NCI-H1105 treated with DMSO at 0.1 percent for 48 hours (cell line): Measurements from ENCODE around the gene CCM2.
A peak's percentile ranks its signal among the peaks of the same experiment; 100 is the strongest.
"Not testable (repeated sequence)": the region's sequence is repeated elsewhere in the genome, so short reads cannot be mapped to it uniquely, and the experiment has no call there.

ENCODE experiments used
- DNase-seq: peaks from one replicate; lab custom pipeline; 2025; lab: John Stamatoyannopoulos, UW

Gene CCM2

DNA sequence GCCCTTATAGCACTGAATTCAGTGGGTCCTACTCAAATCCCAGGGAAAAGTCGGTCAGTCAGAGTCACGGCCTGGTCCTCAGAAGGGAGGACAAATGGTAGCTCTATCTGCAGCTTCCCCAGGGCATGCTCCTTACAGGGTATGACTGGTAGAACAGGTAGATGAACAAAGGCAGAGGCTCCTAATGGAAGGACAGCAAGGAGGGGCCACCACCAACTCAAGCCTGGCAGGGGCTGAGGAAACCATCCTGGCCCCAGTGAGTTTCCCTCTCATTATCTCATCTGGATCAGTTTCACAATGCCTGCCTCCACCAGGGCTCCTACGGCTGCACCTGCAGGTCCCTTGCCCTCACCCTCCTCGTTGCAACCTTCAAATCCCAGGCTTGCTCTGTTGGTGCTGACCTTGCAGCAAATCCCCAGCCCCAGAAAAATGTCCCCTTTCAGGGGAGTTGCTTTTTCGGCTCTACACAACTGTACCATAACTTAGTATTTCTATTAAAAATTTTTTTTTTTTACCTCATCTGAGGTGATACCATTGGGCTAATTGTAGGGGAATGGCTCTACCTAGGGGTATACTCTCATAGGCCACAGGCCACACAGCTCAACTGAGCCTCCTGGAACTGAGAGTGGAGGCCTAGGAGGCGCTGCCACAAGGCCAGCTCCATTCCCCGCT is 18.8 kb upstream of the CCM2 start:
- no peak for DNase-seq

- no peak for DNase-seq
These were observed 17.5 kb upstream of the CCM2 start for GRCh38 chr7:44982535-44982923.

DNA sequence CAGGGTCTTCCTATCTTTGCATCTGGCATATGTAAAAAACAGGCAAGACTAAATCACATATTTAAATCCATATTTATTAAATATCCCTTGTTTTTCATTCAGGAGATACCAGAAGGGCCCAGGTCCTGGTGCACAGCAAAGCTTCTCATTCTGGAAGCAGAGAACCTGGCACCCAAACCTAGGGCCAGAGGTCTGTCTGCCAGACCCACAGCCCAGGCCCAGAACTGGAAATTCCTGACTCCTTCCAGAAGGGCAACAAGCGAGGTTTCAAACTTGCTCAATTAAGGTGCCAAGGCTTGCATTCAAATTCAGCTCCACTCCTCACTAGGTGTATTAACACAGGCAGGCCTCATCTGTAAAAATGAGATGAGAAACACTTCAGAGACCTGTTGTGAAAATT is 17.0 kb upstream of the CCM2 start:
- no peak for DNase-seq

- DNase-seq = no peak
These were observed 16.1 kb upstream of the CCM2 start for GRCh38 chr7:44983742-44984477.

- DNase-seq = no peak
These were observed 15.6 kb upstream of the CCM2 start for GRCh38 chr7:44984478-44984758.

DNA sequence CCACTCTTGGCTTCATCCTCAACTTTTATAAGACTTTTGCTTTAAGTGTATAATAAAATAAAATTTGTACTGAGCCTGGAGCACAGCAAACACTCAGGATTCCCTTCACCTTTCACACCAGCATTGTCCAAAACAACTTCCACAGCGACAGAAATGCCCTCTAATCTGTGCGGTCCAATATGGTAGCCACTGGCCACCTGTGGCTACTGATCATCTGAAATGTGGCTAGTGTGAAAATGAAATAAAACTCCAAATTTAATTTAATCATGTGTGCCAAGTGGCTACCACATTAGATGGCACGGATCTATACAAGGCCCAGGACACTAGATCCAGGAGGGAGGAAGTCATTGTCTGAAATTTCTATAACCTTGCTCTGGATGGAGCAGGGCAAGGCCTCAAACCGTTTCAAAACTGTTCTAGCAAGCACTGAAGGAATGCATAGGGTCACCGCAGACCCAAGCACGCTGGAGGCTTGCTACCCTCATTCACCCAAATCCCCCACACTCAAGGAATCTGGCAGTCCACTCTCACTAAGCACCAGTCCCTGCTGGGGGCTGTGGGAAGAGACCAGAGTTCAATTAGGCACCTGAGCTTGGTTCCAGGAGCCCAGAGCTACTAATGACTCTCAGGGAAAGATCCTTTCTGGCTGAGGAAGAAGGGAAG is 14.8 kb upstream of the CCM2 start:
- no peak for DNase-seq

GRCh38 chr7:44985900-44986217 is 14.1 kb upstream of the CCM2 start:
- DNase-seq = no peak

DNA sequence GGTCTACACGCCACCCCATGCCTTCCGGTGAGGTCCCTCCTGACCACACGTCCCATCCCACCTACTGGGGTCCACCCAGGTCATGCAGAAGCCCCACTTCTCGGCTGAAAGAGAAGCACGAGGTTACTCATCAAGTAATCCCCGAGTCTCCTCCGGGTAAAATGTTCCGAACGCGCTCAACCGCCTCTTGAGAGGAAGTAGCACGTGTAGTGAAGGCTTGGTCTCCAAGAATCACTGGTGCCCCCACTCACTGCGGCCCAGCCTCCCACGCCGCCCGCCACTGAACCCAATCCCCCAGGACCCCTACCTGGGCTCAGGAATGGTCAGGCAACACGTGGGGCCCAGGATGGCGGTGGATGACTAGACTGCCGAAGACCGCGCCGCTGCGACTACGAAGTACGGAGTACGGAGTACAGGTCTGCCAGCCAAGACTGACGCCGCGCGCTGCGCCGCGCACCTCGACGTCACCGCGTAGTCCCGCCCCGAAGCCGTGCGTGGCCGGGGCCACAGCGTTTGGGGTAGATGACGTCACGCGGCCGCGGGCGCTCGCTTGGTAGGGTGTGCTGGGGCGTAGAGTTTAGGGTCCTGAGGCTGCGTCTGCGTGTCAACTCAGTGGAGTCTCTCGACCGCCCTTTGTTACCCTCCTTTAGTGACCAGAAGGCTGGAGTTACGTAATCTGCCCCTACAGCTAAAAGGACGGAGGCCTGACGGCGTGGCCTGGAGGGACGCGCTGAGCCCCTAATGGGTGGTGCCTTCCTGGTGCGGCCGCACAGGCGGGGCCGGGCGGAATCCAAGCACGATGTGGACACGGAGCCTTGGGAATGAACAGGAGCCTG is 13.6 kb upstream of the CCM2 start:
- peak; percentile 90 for DNase-seq

- DNase-seq = no peak
These were observed 12.5 kb upstream of the CCM2 start for GRCh38 chr7:44987457-44987856.

GRCh38 chr7:44987996-44988395 is 12.0 kb upstream of the CCM2 start:
- no peak for DNase-seq

DNA sequence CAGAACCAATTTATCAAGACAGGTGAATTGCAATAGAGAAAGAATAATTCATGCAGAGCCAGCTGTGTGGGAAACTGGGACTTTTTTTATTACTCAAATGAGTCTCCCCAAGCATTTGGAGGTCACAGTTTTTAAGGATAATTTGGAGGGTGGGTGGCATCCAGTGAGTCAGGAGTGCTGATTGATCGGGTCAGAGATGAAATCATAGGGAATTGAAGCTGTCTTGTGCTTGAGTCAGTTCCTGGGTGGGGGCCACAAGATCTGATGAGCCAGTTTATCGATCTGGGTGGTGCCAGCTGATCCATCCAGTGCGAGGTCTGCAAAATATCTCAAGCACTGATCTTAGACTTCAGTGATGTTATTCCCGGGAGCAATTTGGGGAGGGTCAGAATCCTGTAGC is 11.3 kb upstream of the CCM2 start:
- DNase-seq = no peak

DNA sequence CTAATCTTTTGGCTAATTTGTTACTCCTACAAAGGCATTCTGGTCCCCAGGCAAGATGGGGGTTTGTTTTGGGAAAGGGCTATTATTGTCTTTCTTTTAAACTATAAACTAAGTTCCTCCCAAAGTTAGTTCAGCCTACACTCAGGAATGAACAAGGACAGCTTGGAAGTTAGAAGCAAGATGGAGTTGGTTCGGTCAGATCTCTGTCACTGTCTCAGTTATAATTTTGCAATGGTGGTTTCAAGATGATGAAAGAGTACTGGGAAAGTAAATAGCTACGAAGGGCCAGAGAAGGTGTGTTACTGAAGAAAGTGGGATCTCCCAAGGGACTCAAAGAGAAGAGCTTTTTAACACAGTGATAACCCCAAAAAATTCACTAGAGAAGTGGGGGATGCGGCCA is 10.9 kb upstream of the CCM2 start:
- DNase-seq = no peak

DNA sequence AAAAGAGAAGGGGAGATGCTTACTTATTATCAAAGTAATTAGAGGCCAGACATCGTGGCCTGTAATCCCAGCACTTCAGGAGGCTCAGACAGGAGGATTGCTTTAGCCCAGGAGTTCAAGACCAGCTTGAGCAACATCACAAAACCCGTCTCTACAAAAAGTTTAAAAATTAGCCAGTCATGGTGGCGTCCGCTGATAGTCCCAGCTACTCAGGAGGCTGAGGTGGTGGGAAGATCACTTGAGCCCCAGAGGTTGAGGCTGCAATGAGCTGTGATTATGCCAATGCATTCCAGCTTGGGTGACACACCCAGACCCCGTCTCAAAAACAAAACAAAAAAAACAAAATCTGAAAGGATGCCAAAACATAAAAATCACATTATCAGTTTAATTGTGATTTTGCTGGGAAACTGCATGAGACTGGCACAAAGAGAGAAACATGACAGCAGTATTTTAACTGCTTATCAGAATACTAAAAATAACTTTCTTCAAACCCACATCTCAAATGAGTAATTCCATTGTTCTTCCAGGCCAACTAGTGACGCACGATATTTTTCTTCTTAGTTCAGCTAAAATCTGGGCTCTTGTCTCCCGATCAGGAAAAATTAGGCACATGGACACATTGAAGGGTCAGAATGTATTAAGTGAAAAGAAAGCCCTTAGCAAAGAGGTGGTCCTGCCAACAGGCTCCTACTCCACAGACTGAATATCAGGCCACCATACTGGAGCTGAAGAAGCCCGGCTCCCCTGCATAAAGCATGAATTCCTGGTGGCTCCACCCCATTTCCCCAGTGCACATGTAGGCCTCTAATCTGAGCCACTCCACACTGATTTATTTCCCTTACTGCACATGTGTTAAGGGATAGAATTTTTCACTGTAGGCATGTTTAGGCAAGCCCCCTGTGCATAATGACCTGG is 9.6 kb upstream of the CCM2 start:
- DNase-seq = peak; percentile 42

- DNase-seq = not testable (repeated sequence)
These were observed 7.8 kb upstream of the CCM2 start for GRCh38 chr7:44992004-44992795.

DNA sequence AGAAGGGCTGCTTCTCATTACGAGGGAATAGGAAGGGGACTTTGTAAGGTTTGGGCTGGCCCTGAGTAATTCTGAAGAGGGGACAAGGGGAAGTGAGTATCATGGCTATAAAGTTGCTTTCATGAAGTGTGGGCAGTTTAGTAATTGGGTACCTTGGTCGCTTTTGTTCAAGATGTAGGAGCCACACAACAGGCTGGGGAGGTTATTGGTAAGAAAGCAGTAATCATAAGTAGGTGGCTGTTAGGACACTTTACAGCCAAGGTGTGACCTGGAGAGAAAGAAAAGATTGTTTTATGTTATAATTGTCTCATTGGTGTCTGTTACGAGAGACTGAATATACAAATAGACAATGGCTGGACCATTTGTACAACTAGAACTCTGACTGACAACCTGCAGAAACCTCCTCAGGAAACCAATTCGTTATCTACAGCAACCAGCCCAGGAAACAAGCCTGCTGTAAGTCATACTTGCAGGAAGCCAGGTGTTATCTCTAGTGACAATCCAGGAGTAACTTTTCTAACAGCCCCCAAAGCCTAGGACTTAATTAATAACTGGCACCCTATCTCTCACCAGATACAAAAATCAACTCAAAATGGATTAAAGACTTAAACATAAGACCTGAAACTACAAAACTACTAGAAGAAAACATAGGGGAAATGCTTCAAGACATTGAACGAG is 5.0 kb upstream of the CCM2 start:
- DNase-seq = no peak

GRCh38 chr7:44995555-44996493 is 4.2 kb upstream of the CCM2 start:
- DNase-seq = no peak

GRCh38 chr7:44998153-44998871 is 1.7 kb upstream of the CCM2 start:
- no peak for DNase-seq

GRCh38 chr7:44999245-45000092 is 532 bp upstream of the CCM2 start:
- DNase-seq = peak; percentile 100
